NCI-H1048 (cell line): ENCODE results near the gene CIB2.
"Not testable (repeated sequence)": the region's sequence is repeated elsewhere in the genome, so short reads cannot be mapped to it uniquely, and the experiment has no call there.

Source experiments
- DNase-seq: peaks from one replicate; lab custom pipeline; 2025; lab: John Stamatoyannopoulos, UW

CIB2 gene

GRCh38 chr15:78131295-78132061 is at the start of gene CIB2:
Gene CIB2, minus strand, starts transcription at chr15:78131445. Its CDS starts 230 bp downstream, at chr15:78131215.
- peak; percentile 33 for DNase-seq

- DNase-seq, result no peak
Observed at GRCh38 chr15:78179906-78180305, 48.7 kb upstream of the CIB2 start.

GRCh38 chr15:78179286-78179840 is 48.1 kb upstream of the CIB2 start:
- no peak for DNase-seq

- DNase-seq, result no peak
Observed at GRCh38 chr15:78178064-78178463, 46.8 kb upstream of the CIB2 start.

GRCh38 chr15:78177447-78177873 is 46.2 kb upstream of the CIB2 start:
- no peak for DNase-seq

GRCh38 chr15:78175330-78175729 is 44.1 kb upstream of the CIB2 start:
- DNase-seq, result no peak

GRCh38 chr15:78174401-78174800 is 43.2 kb upstream of the CIB2 start:
- DNase-seq, result no peak

GRCh38 chr15:78171864-78172472 is 40.7 kb upstream of the CIB2 start:
- no peak for DNase-seq

- no peak for DNase-seq
Observed at GRCh38 chr15:78170848-78171773, 39.9 kb upstream of the CIB2 start.

- no peak for DNase-seq
Observed at GRCh38 chr15:78168608-78169007, 37.4 kb upstream of the CIB2 start.

- no peak for DNase-seq
Observed at GRCh38 chr15:78167227-78167888, 36.1 kb upstream of the CIB2 start.

GRCh38 chr15:78164010-78164409 is 32.8 kb upstream of the CIB2 start:
- no peak for DNase-seq

GRCh38 chr15:78162038-78162437 is 30.8 kb upstream of the CIB2 start:
- DNase-seq, result no peak

GRCh38 chr15:78159395-78159794 is 28.1 kb upstream of the CIB2 start:
- no peak for DNase-seq

GRCh38 chr15:78157203-78157602 is 26.0 kb upstream of the CIB2 start:
- DNase-seq, result no peak

- DNase-seq, result no peak
Observed at GRCh38 chr15:78156653-78157052, 25.4 kb upstream of the CIB2 start.

- no peak for DNase-seq
Observed at GRCh38 chr15:78155355-78155939, 24.2 kb upstream of the CIB2 start.

- no peak for DNase-seq
Observed at GRCh38 chr15:78154955-78155354, 23.7 kb upstream of the CIB2 start.

- DNase-seq, result not testable (repeated sequence)
Observed at GRCh38 chr15:78151075-78151474, 19.8 kb upstream of the CIB2 start.

GRCh38 chr15:78149805-78150751 is 18.8 kb upstream of the CIB2 start:
- no peak for DNase-seq
